Measurements from ENCODE around the gene FAM237A. TPM values are rescaled to one million over a fixed set of nuclear protein-coding genes. Genes with fewer than 3 reads are reported as not detected.

FAM237A gene
- not detected for polyA plus RNA-seq
- long read RNA-seq, donor 1, result 0 reads
- long read RNA-seq, donor 2, result 0 reads
- long read RNA-seq, donor 3, result 0 reads
- long read RNA-seq, donor 4, result 0 reads
- long read RNA-seq, donor 5, result 0 reads
- long read RNA-seq, donor 6, result 0 reads
- long read RNA-seq, donor 7, result 0 reads
- long read RNA-seq, donor 8, result 0 reads
- long read RNA-seq, donor 9, result 0 reads
- long read RNA-seq, donor 10, result 0 reads

DNA sequence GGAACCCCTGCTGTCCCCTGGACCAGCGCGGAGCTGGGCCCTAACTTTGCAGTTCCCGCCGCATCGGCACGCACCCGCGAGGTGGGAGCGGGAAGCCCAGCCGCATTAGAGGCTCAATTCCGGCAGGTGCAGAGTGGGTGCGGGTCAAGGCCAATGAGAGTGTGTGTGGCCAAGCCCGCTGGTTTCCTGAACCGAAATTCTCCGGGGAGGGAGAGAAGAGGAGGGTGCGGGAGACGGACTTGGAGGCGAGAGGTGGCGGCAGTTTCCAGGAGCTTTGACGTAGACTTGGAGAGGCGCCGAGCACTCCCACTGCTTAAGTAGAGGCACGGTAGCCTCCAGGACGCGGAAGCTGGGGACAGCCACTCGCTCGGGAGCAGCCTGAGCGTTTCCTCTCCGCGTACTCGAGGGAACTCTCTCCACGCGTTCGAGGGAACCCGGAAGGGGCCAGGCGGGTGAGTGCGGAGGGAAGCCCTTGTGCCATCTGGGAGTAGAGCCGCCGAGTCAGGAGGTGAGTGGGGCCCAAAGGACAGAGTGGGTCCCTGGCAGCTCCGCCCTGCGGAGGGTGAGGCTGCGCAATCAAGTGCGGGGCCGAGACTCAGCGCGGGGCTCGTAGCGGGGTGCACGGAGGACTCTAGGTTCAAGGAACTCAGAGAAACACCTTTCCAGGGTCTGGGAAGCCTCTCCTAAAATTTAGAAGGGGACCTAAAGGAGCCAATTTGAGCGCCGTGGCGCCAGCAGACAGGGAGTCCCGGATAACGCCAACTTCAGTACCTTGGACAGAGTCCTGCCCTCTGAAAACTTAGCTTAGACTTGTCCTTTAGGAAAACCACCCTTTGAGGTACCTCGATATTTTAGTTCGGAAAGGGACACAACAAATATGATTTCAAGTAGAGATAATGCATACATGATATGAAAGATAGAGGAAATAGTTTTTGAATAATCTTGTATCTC, at the start of gene FAM237A:
TSS of gene FAM237A (plus strand) at position 413 of the 951 bp plus-strand sequence. CDS start 1,750 bp downstream, outside the sequence.
- H3K36me3 ChIP-seq (ENCODE audit: control insufficient read depth in 3 of 3, insufficient read depth in 2 of 3, low read depth in 1 of 3, low read length in 3 of 3), result no peaks in the 10 kb centered on the region
- H3K27me3 ChIP-seq (ENCODE audit: control insufficient read depth in 3 of 3, insufficient read depth in 3 of 3, low read length in 3 of 3), result peaks cover 0 to 19% (median 18%) of the 10 kb centered on the region in 3 donors
- 10 to 27% (median 24%) methylated on average over 56 of the region's 56 CpGs for WGBS, 3 donors
- H3K4me3 ChIP-seq (ENCODE audit: low read depth in 1 of 3, low read length in 3 of 3), result no peak within 1 kb of the TSS
- H3K4me1 ChIP-seq (ENCODE audit: control insufficient read depth in 3 of 3, insufficient read depth in 2 of 3, low read depth in 1 of 3, low read length in 2 of 3), result no peaks in the 10 kb centered on the region
- H3K9me3 ChIP-seq (ENCODE audit: control insufficient read depth in 2 of 2, insufficient read depth in 1 of 2, low read depth in 1 of 2, low read length in 1 of 2), result no peaks in the 10 kb centered on the region
- DNase-seq, result peak; percentile 2 to 60
- FAIRE-seq, result no peak
- H3K27ac ChIP-seq (ENCODE audit: low read depth in 1 of 3, low read length in 2 of 3), result no peak within 1 kb of the TSS

DNA sequence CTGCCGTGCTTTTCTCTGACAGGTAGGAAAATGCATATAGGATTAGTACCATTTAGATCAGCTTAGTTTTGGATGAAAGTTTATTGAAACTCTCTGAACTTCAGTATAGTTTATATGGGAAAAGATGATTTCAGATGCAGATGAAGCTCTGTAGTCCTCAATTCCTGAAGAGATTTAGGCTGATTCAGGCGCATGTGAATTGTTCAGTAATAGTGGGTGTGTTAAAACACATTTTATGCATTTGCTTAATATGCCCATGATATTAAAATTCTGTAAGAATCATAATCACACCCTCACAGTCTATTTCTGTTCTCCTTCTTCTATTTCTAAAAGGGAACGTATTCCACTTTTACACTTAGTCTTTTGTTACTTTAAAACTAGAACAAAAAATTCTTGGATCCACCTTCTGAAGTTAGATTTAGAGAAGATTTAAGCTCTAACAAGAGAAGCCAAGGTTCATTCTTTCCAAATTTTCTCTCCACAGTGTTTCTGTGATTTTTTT, 44.5 kb upstream of the FAM237A start:
- WGBS, 3 donors, result 82 to 95% (median 85%) methylated on average over 3 of the region's 3 CpGs
- no peaks in the 10 kb centered on the region for H3K9me3 ChIP-seq (ENCODE audit: control insufficient read depth in 2 of 2, insufficient read depth in 1 of 2, low read depth in 1 of 2, low read length in 1 of 2)
- no peak overlapping the region for H3K4me3 ChIP-seq (ENCODE audit: low read depth in 1 of 3, low read length in 3 of 3)
- no peaks in the 10 kb centered on the region for H3K4me1 ChIP-seq (ENCODE audit: control insufficient read depth in 3 of 3, insufficient read depth in 2 of 3, low read depth in 1 of 3, low read length in 2 of 3)
- DNase-seq (no peak), FAIRE-seq (no peak)
- no peaks in the 10 kb centered on the region for H3K27me3 ChIP-seq (ENCODE audit: control insufficient read depth in 3 of 3, insufficient read depth in 3 of 3, low read length in 3 of 3)
- H3K36me3 ChIP-seq (ENCODE audit: control insufficient read depth in 3 of 3, insufficient read depth in 2 of 3, low read depth in 1 of 3, low read length in 3 of 3), result no peaks in the 10 kb centered on the region
- H3K27ac ChIP-seq (ENCODE audit: low read depth in 1 of 3, low read length in 2 of 3), result no peak overlapping the region

GRCh38 chr2:206603243-206603642, 39.0 kb upstream of the FAM237A start:
- Histone ChIP-seq H3K36me3 (ENCODE audit: control insufficient read depth in 3 of 3, insufficient read depth in 2 of 3, low read depth in 1 of 3, low read length in 3 of 3) (no peaks in the 10 kb centered on the region), H3K9me3 (ENCODE audit: control insufficient read depth in 2 of 2, insufficient read depth in 1 of 2, low read depth in 1 of 2, low read length in 1 of 2) (no peaks in the 10 kb centered on the region), H3K27me3 (ENCODE audit: control insufficient read depth in 3 of 3, insufficient read depth in 3 of 3, low read length in 3 of 3) (no peaks in the 10 kb centered on the region), H3K4me1 (ENCODE audit: control insufficient read depth in 3 of 3, insufficient read depth in 2 of 3, low read depth in 1 of 3, low read length in 2 of 3) (no peaks in the 10 kb centered on the region), H3K4me3 (ENCODE audit: low read depth in 1 of 3, low read length in 3 of 3) (no peak overlapping the region), H3K27ac (ENCODE audit: low read depth in 1 of 3, low read length in 2 of 3) (no peak overlapping the region)
- 81 to 89% (median 85%) methylated on average over 3 of the region's 3 CpGs for WGBS, 3 donors
- DNase-seq (no peak), FAIRE-seq (no peak)

- DNase-seq, result no peak
- Histone ChIP-seq H3K4me1 (ENCODE audit: control insufficient read depth in 3 of 3, insufficient read depth in 2 of 3, low read depth in 1 of 3, low read length in 2 of 3) (no peaks in the 10 kb centered on the region), H3K9me3 (ENCODE audit: control insufficient read depth in 2 of 2, insufficient read depth in 1 of 2, low read depth in 1 of 2, low read length in 1 of 2) (no peaks in the 10 kb centered on the region), H3K27me3 (ENCODE audit: control insufficient read depth in 3 of 3, insufficient read depth in 3 of 3, low read length in 3 of 3) (no peaks in the 10 kb centered on the region), H3K4me3 (ENCODE audit: low read depth in 1 of 3, low read length in 3 of 3) (no peak overlapping the region), H3K36me3 (ENCODE audit: control insufficient read depth in 3 of 3, insufficient read depth in 2 of 3, low read depth in 1 of 3, low read length in 3 of 3) (no peaks in the 10 kb centered on the region), H3K27ac (ENCODE audit: low read depth in 1 of 3, low read length in 2 of 3) (no peak overlapping the region)
- FAIRE-seq, result no peak
- 26 to 61% (median 35%) methylated on average over 1 of the region's 1 CpG for WGBS, 3 donors
Measured at GRCh38 chr2:206610451-206610850, 31.8 kb upstream of the FAM237A start.

- Histone ChIP-seq H3K4me3 (ENCODE audit: low read depth in 1 of 3, low read length in 3 of 3) (no peak overlapping the region), H3K27me3 (ENCODE audit: control insufficient read depth in 3 of 3, insufficient read depth in 3 of 3, low read length in 3 of 3) (no peaks in the 10 kb centered on the region), H3K4me1 (ENCODE audit: control insufficient read depth in 3 of 3, insufficient read depth in 2 of 3, low read depth in 1 of 3, low read length in 2 of 3) (no peaks in the 10 kb centered on the region), H3K36me3 (ENCODE audit: control insufficient read depth in 3 of 3, insufficient read depth in 2 of 3, low read depth in 1 of 3, low read length in 3 of 3) (no peaks in the 10 kb centered on the region), H3K9me3 (ENCODE audit: control insufficient read depth in 2 of 2, insufficient read depth in 1 of 2, low read depth in 1 of 2, low read length in 1 of 2) (no peaks in the 10 kb centered on the region), H3K27ac (ENCODE audit: low read depth in 1 of 3, low read length in 2 of 3) (no peak overlapping the region)
- FAIRE-seq (no peak), DNase-seq (no peak)
- 90 to 94% (median 92%) methylated on average over 6 of the region's 6 CpGs for WGBS, 3 donors
Measured at GRCh38 chr2:206611191-206611590, 31.1 kb upstream of the FAM237A start.

GRCh38 chr2:206611736-206612135, 30.6 kb upstream of the FAM237A start:
- no peak overlapping the region for H3K27ac ChIP-seq (ENCODE audit: low read depth in 1 of 3, low read length in 2 of 3)
- 38 to 54% (median 44%) methylated on average over 3 of the region's 3 CpGs for WGBS, 3 donors

GRCh38 chr2:206614811-206615210, 27.5 kb upstream of the FAM237A start:
- Histone ChIP-seq H3K27me3 (ENCODE audit: control insufficient read depth in 3 of 3, insufficient read depth in 3 of 3, low read length in 3 of 3) (no peaks in the 10 kb centered on the region), H3K36me3 (ENCODE audit: control insufficient read depth in 3 of 3, insufficient read depth in 2 of 3, low read depth in 1 of 3, low read length in 3 of 3) (no peaks in the 10 kb centered on the region), H3K4me1 (ENCODE audit: control insufficient read depth in 3 of 3, insufficient read depth in 2 of 3, low read depth in 1 of 3, low read length in 2 of 3) (no peaks in the 10 kb centered on the region), H3K9me3 (ENCODE audit: control insufficient read depth in 2 of 2, insufficient read depth in 1 of 2, low read depth in 1 of 2, low read length in 1 of 2) (no peaks in the 10 kb centered on the region), H3K27ac (ENCODE audit: low read depth in 1 of 3, low read length in 2 of 3) (no peak overlapping the region), H3K4me3 (ENCODE audit: low read depth in 1 of 3, low read length in 3 of 3) (no peak overlapping the region)
- FAIRE-seq (no peak), DNase-seq (no peak)
- 64 to 81% (median 71%) methylated on average over 6 of the region's 6 CpGs for WGBS, 3 donors

More at GRCh38 chr2:206611736-206612135, 30.6 kb upstream of the FAM237A start:
- Histone ChIP-seq H3K4me3 (ENCODE audit: low read depth in 1 of 3, low read length in 3 of 3) (no peak overlapping the region), H3K36me3 (ENCODE audit: control insufficient read depth in 3 of 3, insufficient read depth in 2 of 3, low read depth in 1 of 3, low read length in 3 of 3) (no peaks in the 10 kb centered on the region), H3K9me3 (ENCODE audit: control insufficient read depth in 2 of 2, insufficient read depth in 1 of 2, low read depth in 1 of 2, low read length in 1 of 2) (no peaks in the 10 kb centered on the region), H3K27me3 (ENCODE audit: control insufficient read depth in 3 of 3, insufficient read depth in 3 of 3, low read length in 3 of 3) (no peaks in the 10 kb centered on the region), H3K4me1 (ENCODE audit: control insufficient read depth in 3 of 3, insufficient read depth in 2 of 3, low read depth in 1 of 3, low read length in 2 of 3) (no peaks in the 10 kb centered on the region)
- DNase-seq (no peak), FAIRE-seq (no peak)

GRCh38 chr2:206615417-206616089, 26.7 kb upstream of the FAM237A start:
- Histone ChIP-seq H3K36me3 (ENCODE audit: control insufficient read depth in 3 of 3, insufficient read depth in 2 of 3, low read depth in 1 of 3, low read length in 3 of 3) (no peaks in the 10 kb centered on the region), H3K4me1 (ENCODE audit: control insufficient read depth in 3 of 3, insufficient read depth in 2 of 3, low read depth in 1 of 3, low read length in 2 of 3) (no peaks in the 10 kb centered on the region), H3K27me3 (ENCODE audit: control insufficient read depth in 3 of 3, insufficient read depth in 3 of 3, low read length in 3 of 3) (no peaks in the 10 kb centered on the region), H3K9me3 (ENCODE audit: control insufficient read depth in 2 of 2, insufficient read depth in 1 of 2, low read depth in 1 of 2, low read length in 1 of 2) (no peaks in the 10 kb centered on the region), H3K27ac (ENCODE audit: low read depth in 1 of 3, low read length in 2 of 3) (no peak overlapping the region), H3K4me3 (ENCODE audit: low read depth in 1 of 3, low read length in 3 of 3) (no peak overlapping the region)
- FAIRE-seq, result no peak
- no peak for DNase-seq
- WGBS, 3 donors, result 79 to 87% (median 85%) methylated on average over 7 of the region's 7 CpGs

All from small intestine (tissue), 16 donors.